IPS-NIHi11 (cell line): ENCODE results near the gene NGEF.

ENCODE experiments used
- DNase-seq: peaks from one replicate; pipeline ENCODE4 v3.0.0; 2012; ENCODE audit warnings: mixed read lengths, low spot score

NGEF gene

GRCh38 chr2:232897598-232898408, 115.3 kb downstream of the NGEF start:
- DNase-seq = no peak

- no peak for DNase-seq
Observed at GRCh38 chr2:232896720-232897597, 116.1 kb downstream of the NGEF start.

GRCh38 chr2:232896111-232896510, 116.9 kb downstream of the NGEF start:
- no peak for DNase-seq

- no peak for DNase-seq
Observed at GRCh38 chr2:232894746-232895145, 118.3 kb downstream of the NGEF start.

GRCh38 chr2:232894251-232894650, 118.8 kb downstream of the NGEF start:
- no peak for DNase-seq

GRCh38 chr2:232893834-232894233, 119.2 kb downstream of the NGEF start:
- no peak for DNase-seq

- no peak for DNase-seq
Observed at GRCh38 chr2:232892843-232893242, 120.2 kb downstream of the NGEF start.

- no peak for DNase-seq
Observed at GRCh38 chr2:232892221-232892620, 120.8 kb downstream of the NGEF start.

GRCh38 chr2:232891621-232892071, 121.4 kb downstream of the NGEF start:
- DNase-seq = no peak

GRCh38 chr2:232890896-232891601, 122.0 kb downstream of the NGEF start:
- DNase-seq = peak; percentile 89

GRCh38 chr2:232890536-232890895, 122.5 kb downstream of the NGEF start:
- no peak for DNase-seq

GRCh38 chr2:232889876-232890401, 123.1 kb downstream of the NGEF start:
- DNase-seq = no peak

- DNase-seq = no peak
Observed at GRCh38 chr2:232888839-232889529, 124.1 kb downstream of the NGEF start.

GRCh38 chr2:232888099-232888836, 124.8 kb downstream of the NGEF start:
- no peak for DNase-seq

- DNase-seq = peak; percentile 47
Observed at GRCh38 chr2:232887171-232887850, 125.7 kb downstream of the NGEF start.

GRCh38 chr2:232886632-232887031, 126.4 kb downstream of the NGEF start:
- DNase-seq = no peak

GRCh38 chr2:232886176-232886575, 126.9 kb downstream of the NGEF start:
- no peak for DNase-seq

GRCh38 chr2:232885264-232885961, 127.6 kb downstream of the NGEF start:
- no peak for DNase-seq

- no peak for DNase-seq
Observed at GRCh38 chr2:232884549-232885263, 128.3 kb downstream of the NGEF start.
